IPS-18c (cell line): ENCODE data around the gene MILR1.

Experiments used
- H3K4me3 ChIP-seq: 2 replicates; pipeline ENCODE4 v1.7.0; 2013; ENCODE audit warnings: low read depth, mild to moderate bottlenecking, low read length, moderate library complexity; ENCODE audit not compliant: insufficient read depth
- H3K9me3 ChIP-seq: one replicate; pipeline ENCODE4 v1.6.1; 2013; ENCODE audit warnings: mild to moderate bottlenecking, low read length, moderate library complexity; ENCODE audit not compliant: control insufficient read depth, insufficient read depth

The MILR1 gene

GRCh38 chr17:64505340-64506200 lies 56.7 kb downstream of the MILR1 start:
- no peaks in the 10 kb centered on the region for H3K9me3 ChIP-seq
- H3K4me3 ChIP-seq: peak overlapping the region; percentile 96

GRCh38 chr17:64506201-64506575 lies 57.3 kb downstream of the MILR1 start, which contains the start of gene DDX5:
TSS of gene DDX5 (minus strand) at chr17:64506289. CDS start at chr17:64506119, 170 bp downstream.
- peak within 1 kb of the TSS; percentile 96 for H3K4me3 ChIP-seq

DNA sequence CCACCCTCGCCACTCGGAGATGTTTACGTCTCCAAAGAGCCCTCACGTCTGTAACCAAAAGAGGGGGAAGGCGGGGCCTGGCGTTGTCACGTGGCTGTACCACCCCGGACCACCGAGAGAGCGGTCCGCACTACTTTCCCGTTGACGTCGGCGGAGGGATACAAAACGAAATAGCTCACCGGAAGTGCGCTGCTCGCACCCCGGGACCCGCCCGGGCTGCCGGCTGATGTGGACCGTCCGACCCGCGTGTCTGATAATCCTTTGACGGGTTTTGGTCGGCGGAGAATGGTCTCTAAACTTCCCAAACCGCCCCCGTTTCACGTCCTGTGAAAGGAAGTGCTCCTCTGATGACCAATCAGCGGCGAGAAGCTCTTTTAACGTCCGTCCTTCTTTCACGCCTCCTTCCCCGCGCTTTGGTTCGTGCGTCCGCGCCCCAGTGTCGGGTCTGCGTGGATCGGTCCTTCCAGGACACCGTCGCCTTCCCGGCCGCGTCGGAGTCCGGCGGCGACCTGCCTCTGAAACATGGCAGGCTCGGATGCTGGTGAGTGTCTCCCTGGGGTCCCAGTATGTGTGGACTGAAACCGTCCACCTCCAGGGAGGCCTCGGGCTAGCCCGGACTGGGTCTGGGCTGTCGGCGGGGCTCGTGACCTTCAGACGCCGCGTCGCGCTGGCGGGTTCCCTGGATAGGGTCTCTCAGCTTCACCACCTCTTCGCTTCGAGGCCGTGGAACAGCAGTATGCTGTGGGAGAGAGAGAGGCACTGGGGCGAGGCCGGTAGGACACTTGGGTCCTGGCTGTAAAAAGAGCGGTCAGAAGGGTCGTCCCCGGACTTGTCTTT lies 57.9 kb downstream of the MILR1 start, which contains the start of gene CEP95:
Gene CEP95 (plus strand): TSS at position 402 of the 837 bp plus-strand sequence. CDS start 121 bp downstream, at position 523.
- peak within 1 kb of the TSS; percentile 96 for H3K4me3 ChIP-seq
- no peaks in the 10 kb centered on the region for H3K9me3 ChIP-seq

More at GRCh38 chr17:64506201-64506575, 57.3 kb downstream of the MILR1 start, which contains the start of gene DDX5:
- H3K9me3 ChIP-seq: no peaks in the 10 kb centered on the region

DNA sequence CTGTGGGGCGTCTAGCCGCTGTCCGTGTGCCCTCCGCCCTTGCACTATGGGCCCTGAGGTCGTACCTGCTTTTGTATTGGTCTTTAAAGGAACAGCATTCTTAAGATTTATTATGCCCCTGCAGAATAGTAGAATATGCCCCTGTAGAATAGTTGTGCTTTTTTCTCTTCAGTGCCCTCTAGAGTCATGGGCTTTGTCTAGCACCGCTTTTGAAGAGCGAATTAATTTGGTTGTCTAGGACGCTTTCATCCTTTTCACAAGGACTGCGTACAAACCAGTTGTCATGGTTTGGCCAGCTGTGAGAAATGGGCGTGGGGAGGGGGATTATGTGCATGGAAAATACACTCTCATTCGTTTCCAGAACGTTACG lies 58.5 kb downstream of the MILR1 start:
- Histone ChIP-seq H3K9me3 (no peaks in the 10 kb centered on the region), H3K4me3 (peak overlapping the region; percentile 96)

- Histone ChIP-seq H3K4me3 (no peak overlapping the region), H3K9me3 (no peaks in the 10 kb centered on the region)
Measured at GRCh38 chr17:64508683-64509082, 59.8 kb downstream of the MILR1 start.

GRCh38 chr17:64509179-64509578 lies 60.3 kb downstream of the MILR1 start:
- no peaks in the 10 kb centered on the region for H3K9me3 ChIP-seq
- H3K4me3 ChIP-seq: no peak overlapping the region

DNA sequence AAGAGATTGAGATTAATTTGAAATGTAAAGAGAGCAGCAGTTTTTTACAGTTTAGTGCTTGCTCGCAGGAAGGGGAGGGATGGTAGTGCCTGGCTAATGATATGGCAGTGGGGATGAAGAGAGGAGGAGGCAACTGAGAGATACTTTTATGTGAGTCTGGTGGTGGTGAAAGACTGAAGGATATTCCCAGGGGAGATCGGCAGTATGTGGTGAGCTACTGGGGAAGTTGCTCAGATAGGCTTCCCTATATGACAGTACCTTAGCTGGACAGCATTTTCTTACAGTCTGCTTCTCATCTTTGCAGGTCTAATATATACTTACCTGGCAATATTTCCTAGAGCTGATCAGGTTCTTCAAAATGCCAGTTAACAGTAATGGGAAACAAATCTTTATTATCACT lies 66.5 kb downstream of the MILR1 start:
- H3K9me3 ChIP-seq: no peaks in the 10 kb centered on the region
- no peak overlapping the region for H3K4me3 ChIP-seq

GRCh38 chr17:64515829-64516228 lies 66.9 kb downstream of the MILR1 start:
- no peak overlapping the region for H3K4me3 ChIP-seq
- no peaks in the 10 kb centered on the region for H3K9me3 ChIP-seq
